Endothelial cell of umbilical vein (primary cell): ENCODE measurements around the gene CDC14B. TPM values are rescaled to one million over a fixed set of nuclear protein-coding genes. Genes with fewer than 3 reads are reported as not detected.

ENCODE experiments used
- BruUV-seq: library from RNA; stranded (reverse); fragments of 400-500 nt; replicated peaks from 2 replicates; lab custom pipeline; 2021; lab: Mats Ljungman, UMichigan
- CTCF ChIA-PET: fragments of 300-600, 350-600 bp; sonication (Branson Sonifier 250); formaldehyde crosslinking; loops from one replicate; lab custom pipeline; 2021; ENCODE audit warnings: antibody characterized with exemption, inconsistent platforms; lab: Charles Lee
- POLR2A ChIA-PET: fragments of 300-600, 350-600 bp; sonication (Branson Sonifier 250); formaldehyde crosslinking; loops from one replicate; lab custom pipeline; 2021; ENCODE audit warnings: antibody characterized with exemption, inconsistent platforms; lab: Charles Lee
- DNase-seq: peaks from one replicate; pipeline ENCODE4 v3.0.0-alpha.2; 2011; ENCODE audit warnings: low read depth, low spot score
- FAIRE-seq: peaks from 2 replicates; lab custom pipeline; 2011; peaks lifted over from hg19 to GRCh38; lab: Jason Lieb, UNC
- H2AFZ ChIP-seq: 2 replicates; pipeline ENCODE4 v1.6.0; 2012; ENCODE audit warnings: low read depth, low read length, control low read depth, inconsistent platforms
- H3K27ac ChIP-seq: 2 replicates; pipeline ENCODE4 v1.5.1; 2011; ENCODE audit warnings: low read depth, mild to moderate bottlenecking, control low read depth, low read length, moderate library complexity; ENCODE audit not compliant: insufficient read depth
- H3K27me3 ChIP-seq, 2 experiments: 2 replicates each; pipeline versions ENCODE4 v1.6.0 to v1.6.1; 2011; ENCODE audit warnings: low read length in 2 of 2, mixed read lengths in 1 of 2; ENCODE audit not compliant: control insufficient read depth in 2 of 2, insufficient read depth in 2 of 2
- H3K36me3 ChIP-seq, 2 experiments: 2 replicates in 1 of 2; 3 replicates in 1 of 2; pipeline ENCODE4 v1.5.1; 2011; ENCODE audit warnings: low read length in 2 of 2, mild to moderate bottlenecking in 1 of 2, moderate library complexity in 1 of 2; ENCODE audit not compliant: control insufficient read depth in 2 of 2, insufficient read depth in 2 of 2; ENCODE audit errors: extremely low read depth in 1 of 2
- H3K4me1 ChIP-seq: 3 replicates; pipeline ENCODE4 v1.5.1; 2011; ENCODE audit warnings: mild to moderate bottlenecking, low read length; ENCODE audit not compliant: control insufficient read depth, insufficient read depth; ENCODE audit errors: extremely low read depth
- H3K4me2 ChIP-seq: 2 replicates; pipeline ENCODE4 v1.6.1; 2011; ENCODE audit warnings: low read length, control low read depth, mixed read lengths; ENCODE audit not compliant: insufficient read depth
- H3K4me3 ChIP-seq, 3 experiments: fragments of 200-600 bp in 1 of 3; sonication (generic), shearing (Covaris generic) in 1 of 3; replicated peaks in 1 of 3; 2 replicates each; pipeline ENCODE4 v1.5.1; 2011 to 2016; ENCODE audit warnings: control low read depth in 3 of 3, low read length in 3 of 3, mild to moderate bottlenecking in 2 of 3, inconsistent platforms in 1 of 3, low read depth in 1 of 3, moderate library complexity in 1 of 3; ENCODE audit not compliant: insufficient read depth in 1 of 3
- H3K79me2 ChIP-seq: 2 replicates; pipeline ENCODE4 v1.6.0; 2012; ENCODE audit warnings: low read length, inconsistent platforms; ENCODE audit not compliant: control insufficient read depth, insufficient read depth
- H3K9ac ChIP-seq: replicated peaks from 2 replicates; pipeline ENCODE3; 2011; ENCODE audit warnings: low read length, control low read depth; ENCODE audit not compliant: insufficient read depth; ENCODE audit errors: extremely low read depth
- H3K9me1 ChIP-seq: replicated peaks from 3 replicates; pipeline ENCODE4 v1.6.0; 2011; ENCODE audit warnings: mild to moderate bottlenecking, low read length; ENCODE audit not compliant: control insufficient read depth, insufficient read depth; ENCODE audit errors: extremely low read depth
- H3K9me3 ChIP-seq: replicated peaks from 2 replicates; pipeline ENCODE4 v1.5.1; 2012; ENCODE audit warnings: low read length, inconsistent platforms; ENCODE audit not compliant: control insufficient read depth, insufficient read depth
- H4K20me1 ChIP-seq: replicated peaks from 2 replicates; pipeline ENCODE3; 2011; ENCODE audit warnings: mild to moderate bottlenecking, low read length; ENCODE audit not compliant: control insufficient read depth, insufficient read depth; ENCODE audit errors: extremely low read depth
- EZH2 ChIP-seq: IDR thresholded peaks from 2 replicates; pipeline ENCODE4 v1.6.1; 2012; ENCODE audit warnings: borderline replicate concordance, low read depth, mild to moderate bottlenecking, moderate library complexity, low read length, inconsistent platforms; ENCODE audit not compliant: severe bottlenecking
- FOS ChIP-seq: IDR thresholded peaks from 2 replicates; pipeline ENCODE4 v1.6.1; 2011; ENCODE audit warnings: mild to moderate bottlenecking, low read length, moderate library complexity, borderline replicate concordance; ENCODE audit not compliant: insufficient read depth
- GATA2 ChIP-seq: IDR thresholded peaks from 2 replicates; pipeline ENCODE4 v1.7.0; 2011; ENCODE audit warnings: low read depth, mild to moderate bottlenecking, moderate library complexity, mixed read lengths, low read length; ENCODE audit not compliant: insufficient read length, insufficient read depth
- JUN ChIP-seq: IDR thresholded peaks from 2 replicates; pipeline ENCODE4 v1.6.1; 2011; ENCODE audit warnings: borderline replicate concordance, low read depth; ENCODE audit not compliant: insufficient read length, insufficient read depth
- MYC ChIP-seq: IDR thresholded peaks from one replicate; pipeline ENCODE4 v1.6.1; 2011; ENCODE audit warnings: mild to moderate bottlenecking, low read depth, low read length
- POLR2A ChIP-seq: IDR thresholded peaks from 2 replicates; pipeline ENCODE4 v1.6.1; 2012; ENCODE audit warnings: low read depth, mild to moderate bottlenecking, control low read depth, low read length
- POLR2AphosphoS5 ChIP-seq: IDR thresholded peaks from 2 replicates; pipeline ENCODE4 v1.6.1; 2012; ENCODE audit warnings: low read depth, mild to moderate bottlenecking, control low read depth, low read length, moderate library complexity; ENCODE audit not compliant: insufficient read depth
- dilution Hi-C: fragments of 300-500 bp; cut with MboI; formaldehyde crosslinking; loops from one replicate; pipeline ENCODE4 v1.15.0; 2019; ENCODE audit warnings: low sequenced_read_pairs; ENCODE audit not compliant: extremely low pct_ligation_motif_present
- intact Hi-C: fragments of 100-400 bp; cut with micrococcal nuclease; formaldehyde crosslinking; loops from one replicate; pipeline ENCODE4 v1.10.0; 2022
- polyA plus RNA-seq, 4 experiments: library from polyadenylated mRNA; depleted of rRNA in 3 of 4; stranded (reverse) in 3 of 4; unstranded in 1 of 4; fragments of >200 nt; gene quantifications; 2 replicates each; pipeline versions ENCODE4 v1.2.1 to v1.2.3, GENCODE V29; 2011 to 2012; ENCODE audit warnings: missing spikeins in 1 of 4
- total RNA-seq: library from RNA; stranded (reverse); gene quantifications from 2 replicates; pipeline ENCODE4 v1.2.3, GENCODE V29; 2021
- TF ChIP-seq, protein P1 (sequence below), 2 donors: IDR thresholded peaks; 1 replicate in 1 of 2; 2 replicates in 1 of 2; pipeline ENCODE4 v1.5.1; 2011; ENCODE audit warnings: low read length in 2 of 2, mild to moderate bottlenecking in 2 of 2, moderate library complexity in 2 of 2, control low read depth in 1 of 2, inconsistent platforms in 1 of 2, low read depth in 1 of 2; ENCODE audit not compliant: insufficient read depth in 1 of 2; ENCODE audit errors: extremely low read depth in 1 of 2
- TF ChIP-seq, protein P2 (sequence below): IDR thresholded peaks from 2 replicates; pipeline ENCODE4 v1.6.1; 2011; ENCODE audit not compliant: insufficient read depth, insufficient read length

The CDC14B gene
- total and polyA plus RNA-seq, 2 donors (not counting 3 experiments of a cell fraction or from before 2014, with no cell fraction given) = 0.39 to 0.93 TPM

DNA sequence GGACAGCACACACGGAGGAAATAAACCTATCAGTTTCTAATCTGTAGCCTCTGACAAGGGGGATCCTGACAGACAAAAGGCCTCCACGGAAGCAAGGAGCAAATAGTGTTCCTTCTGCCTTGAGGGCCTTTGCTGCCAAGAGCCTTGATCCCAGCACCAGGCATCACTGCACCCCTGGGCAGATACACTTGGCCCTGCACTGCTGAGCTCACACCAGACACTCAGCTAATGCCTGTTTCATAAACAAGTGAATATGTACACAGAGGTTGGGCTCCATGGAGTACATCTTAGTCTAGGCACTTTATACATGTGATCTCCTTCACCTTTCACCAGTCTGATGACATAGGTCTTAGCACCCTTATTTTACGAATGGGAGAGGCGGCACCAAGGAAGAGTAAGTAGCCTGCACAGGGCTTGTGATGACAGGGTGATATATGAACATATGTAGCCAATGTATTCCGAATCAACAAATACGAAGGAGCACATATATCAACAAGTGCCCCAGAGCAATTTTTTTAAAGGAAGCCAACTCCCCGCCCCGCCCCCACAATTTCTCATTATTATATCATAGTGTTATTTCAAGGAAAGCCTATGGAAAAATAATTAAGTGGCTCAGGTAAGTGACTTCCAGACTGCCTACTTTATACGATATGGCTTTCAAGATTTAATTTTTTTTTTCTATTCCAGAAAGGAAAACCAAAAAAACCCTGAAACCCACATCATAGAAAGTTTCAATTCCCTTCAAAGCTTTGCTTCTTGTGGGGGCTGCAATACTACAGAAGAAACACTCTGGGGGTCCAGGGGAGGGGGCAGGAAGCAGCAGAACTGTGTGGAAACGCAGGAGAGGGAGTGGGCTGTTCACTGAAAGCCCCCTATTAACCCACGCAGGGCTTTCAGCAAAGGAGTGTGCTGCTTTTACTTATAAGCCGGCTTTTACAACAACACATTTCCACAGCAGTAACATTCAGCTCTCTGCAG, 32.0 kb downstream of the CDC14B start:
- ChIA-PET POLR2A (no interaction called here), CTCF (no interaction called here)
- Histone ChIP-seq H3K9me3 (no peaks in the 10 kb centered on the region), H3K4me1 (no peaks in the 10 kb centered on the region), H3K4me3 (no peak overlapping the region), H3K27me3 (no peaks in the 10 kb centered on the region), H2AFZ (no peak overlapping the region), H3K27ac (no peak overlapping the region), H3K79me2 (no peaks in the 10 kb centered on the region), H3K36me3 (no peaks in the 10 kb centered on the region), H3K9me1 (no peaks in the 10 kb centered on the region), H3K9ac (no peak overlapping the region), H3K4me2 (no peak overlapping the region), H4K20me1 (no peaks in the 10 kb centered on the region)
- dilution Hi-C loops (no loop called here), intact Hi-C loops (no loop called here)
- FAIRE-seq = no peak
- DNase-seq = no peak
- BruUV-seq = no TSS peak
- TF ChIP-seq, protein P1, sequence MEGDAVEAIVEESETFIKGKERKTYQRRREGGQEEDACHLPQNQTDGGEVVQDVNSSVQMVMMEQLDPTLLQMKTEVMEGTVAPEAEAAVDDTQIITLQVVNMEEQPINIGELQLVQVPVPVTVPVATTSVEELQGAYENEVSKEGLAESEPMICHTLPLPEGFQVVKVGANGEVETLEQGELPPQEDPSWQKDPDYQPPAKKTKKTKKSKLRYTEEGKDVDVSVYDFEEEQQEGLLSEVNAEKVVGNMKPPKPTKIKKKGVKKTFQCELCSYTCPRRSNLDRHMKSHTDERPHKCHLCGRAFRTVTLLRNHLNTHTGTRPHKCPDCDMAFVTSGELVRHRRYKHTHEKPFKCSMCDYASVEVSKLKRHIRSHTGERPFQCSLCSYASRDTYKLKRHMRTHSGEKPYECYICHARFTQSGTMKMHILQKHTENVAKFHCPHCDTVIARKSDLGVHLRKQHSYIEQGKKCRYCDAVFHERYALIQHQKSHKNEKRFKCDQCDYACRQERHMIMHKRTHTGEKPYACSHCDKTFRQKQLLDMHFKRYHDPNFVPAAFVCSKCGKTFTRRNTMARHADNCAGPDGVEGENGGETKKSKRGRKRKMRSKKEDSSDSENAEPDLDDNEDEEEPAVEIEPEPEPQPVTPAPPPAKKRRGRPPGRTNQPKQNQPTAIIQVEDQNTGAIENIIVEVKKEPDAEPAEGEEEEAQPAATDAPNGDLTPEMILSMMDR (IDR thresholded peaks at IDR 0.05; ENCODE audit: extremely low read depth in 1 of 2, insufficient read depth in 1 of 2, low read depth in 1 of 2, low read length in 2 of 2) = no peak
- no peak for TF ChIP-seq FOS

DNA sequence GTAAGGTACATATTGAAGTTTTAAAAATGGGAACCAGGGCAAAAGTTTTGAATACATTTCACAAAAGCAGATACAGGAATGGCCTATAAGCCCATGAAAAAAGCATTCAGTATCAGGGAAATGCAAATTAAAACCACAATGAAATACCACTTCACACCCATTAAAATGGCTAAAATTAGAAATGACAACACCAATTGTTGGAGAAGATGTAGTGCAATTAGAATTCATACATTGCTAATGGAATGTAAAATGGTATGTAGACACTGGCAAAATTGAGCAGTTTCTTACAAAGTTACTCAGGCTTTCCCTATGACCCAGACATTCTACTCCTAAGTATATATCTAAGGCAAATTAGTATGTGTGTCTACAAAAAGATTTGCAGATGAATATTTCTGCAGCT, 34.2 kb downstream of the CDC14B start:
- dilution Hi-C loops (no loop called here), intact Hi-C loops (no loop called here)
- no peak overlapping the region for H3K9ac ChIP-seq
- no peaks in the 10 kb centered on the region for H3K9me1 ChIP-seq
- TF ChIP-seq GATA2 (no peak), POLR2A (no peak), POLR2AphosphoS5 (no peak), JUN (no peak), MYC (no peak), FOS (no peak), EZH2 (no peak)
- TF ChIP-seq, protein P1 (IDR thresholded peaks at IDR 0.05; ENCODE audit: extremely low read depth in 1 of 2, insufficient read depth in 1 of 2, low read depth in 1 of 2, low read length in 2 of 2) = no peak
- TF ChIP-seq, protein P2, sequence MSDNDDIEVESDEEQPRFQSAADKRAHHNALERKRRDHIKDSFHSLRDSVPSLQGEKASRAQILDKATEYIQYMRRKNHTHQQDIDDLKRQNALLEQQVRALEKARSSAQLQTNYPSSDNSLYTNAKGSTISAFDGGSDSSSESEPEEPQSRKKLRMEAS = no peak
- no peaks in the 10 kb centered on the region for H3K36me3 ChIP-seq
- peaks cover 0 to 3% of the 10 kb centered on the region in 2 experiments for H3K27me3 ChIP-seq
- no peaks in the 10 kb centered on the region for H3K4me1 ChIP-seq
- H3K27ac ChIP-seq = no peak overlapping the region
- H2AFZ ChIP-seq = no peak overlapping the region
- FAIRE-seq = no peak
- H3K4me2 ChIP-seq = no peak overlapping the region
- no peak overlapping the region for H3K4me3 ChIP-seq
- POLR2A ChIA-PET = no interaction called here
- no peaks in the 10 kb centered on the region for H3K9me3 ChIP-seq
- H3K79me2 ChIP-seq = no peaks in the 10 kb centered on the region
- H4K20me1 ChIP-seq = no peaks in the 10 kb centered on the region
- BruUV-seq = no TSS peak
- CTCF ChIA-PET = no interaction called here
- no peak for DNase-seq
